Measurements from ENCODE around the gene DIABLO. TPM values are rescaled to one million over a fixed set of nuclear protein-coding genes. Genes with fewer than 3 reads are reported as not detected.

DIABLO gene
- total RNA-seq, 3 donors from 2014 or later: 48.2 to 71.1 (median 62.3) TPM

- intact Hi-C loops (cut with DNase I; ENCODE audit: low total_unique reads): no loop called here
- no peaks in the 10 kb centered on the region for H3K36me3 ChIP-seq
Measured at GRCh38 chr12:122227341-122227740, 1.5 kb upstream of the DIABLO start.

GRCh38 chr12:122226366-122227125 lies 694 bp upstream of the DIABLO start:
- intact Hi-C loops (cut with DNase I; ENCODE audit: low total_unique reads): no loop called here
- Histone ChIP-seq H3K9me3 (no peaks in the 10 kb centered on the region), H3K36me3 (no peaks in the 10 kb centered on the region), H3K27ac (peak overlapping the region; percentile 11 to 20), H3K4me1 (peaks cover 13 to 15% of the 10 kb centered on the region in 2 donors), H3K27me3 (no peaks in the 10 kb centered on the region), H3K4me3 (peak overlapping the region; percentile 43 to 93 (median 87))
- peak in 1 of 3 donors; percentile 8 for TF ChIP-seq POLR2AphosphoS5 (IDR thresholded peaks at IDR 0.05)
- TF ChIP-seq CTCF (IDR thresholded peaks at IDR 0.05): no peak
- no peak for DNase-seq (ENCODE audit: low spot score in 2 of 2)

More at GRCh38 chr12:122227341-122227740, 1.5 kb upstream of the DIABLO start:
- Histone ChIP-seq H3K27ac (no peak overlapping the region), H3K9me3 (no peaks in the 10 kb centered on the region), H3K4me3 (no peak overlapping the region), H3K4me1 (peaks cover 13 to 15% of the 10 kb centered on the region in 2 donors), H3K27me3 (no peaks in the 10 kb centered on the region)
- TF ChIP-seq CTCF (IDR thresholded peaks at IDR 0.05): no peak
- no peak for TF ChIP-seq POLR2A (IDR thresholded peaks at IDR 0.05)
- no peak for TF ChIP-seq POLR2AphosphoS5 (IDR thresholded peaks at IDR 0.05)
- DNase-seq (ENCODE audit: low spot score in 2 of 2): no peak

- Histone ChIP-seq H3K27ac (no peak overlapping the region), H3K4me1 (no peaks in the 10 kb centered on the region), H3K4me3 (no peak overlapping the region), H3K27me3 (no peaks in the 10 kb centered on the region), H3K36me3 (no peaks in the 10 kb centered on the region), H3K9me3 (no peaks in the 10 kb centered on the region)
- intact Hi-C loops (cut with DNase I; ENCODE audit: low total_unique reads): no loop called here
- TF ChIP-seq POLR2A (IDR thresholded peaks at IDR 0.05): no peak
- no peak for TF ChIP-seq POLR2AphosphoS5 (IDR thresholded peaks at IDR 0.05)
- TF ChIP-seq CTCF (IDR thresholded peaks at IDR 0.05): no peak
- no peak for DNase-seq (ENCODE audit: low spot score in 2 of 2)
Measured at GRCh38 chr12:122216445-122216844, 9.4 kb downstream of the DIABLO start.

GRCh38 chr12:122215771-122216170 lies 10.1 kb downstream of the DIABLO start:
- TF ChIP-seq POLR2A (IDR thresholded peaks at IDR 0.05) (no peak), POLR2AphosphoS5 (IDR thresholded peaks at IDR 0.05) (no peak), CTCF (IDR thresholded peaks at IDR 0.05) (no peak)
- intact Hi-C loops (cut with DNase I; ENCODE audit: low total_unique reads): no loop called here
- H3K4me1 ChIP-seq: no peaks in the 10 kb centered on the region
- no peak overlapping the region for H3K4me3 ChIP-seq
- no peak overlapping the region for H3K27ac ChIP-seq
- DNase-seq (ENCODE audit: low spot score in 2 of 2): no peak
- no peaks in the 10 kb centered on the region for H3K9me3 ChIP-seq
- no peaks in the 10 kb centered on the region for H3K36me3 ChIP-seq
- H3K27me3 ChIP-seq: no peaks in the 10 kb centered on the region

- intact Hi-C loops (cut with DNase I; ENCODE audit: low total_unique reads): no loop called here
Measured at GRCh38 chr12:122208073-122208820, 17.6 kb downstream of the DIABLO start.

More at GRCh38 chr12:122208073-122208820, 17.6 kb downstream of the DIABLO start:
- Histone ChIP-seq H3K27me3 (no peaks in the 10 kb centered on the region), H3K4me3 (no peak overlapping the region), H3K27ac (no peak overlapping the region), H3K36me3 (peaks cover 8% of the 10 kb centered on the region), H3K4me1 (peaks cover 0 to 8% of the 10 kb centered on the region in 2 donors), H3K9me3 (no peaks in the 10 kb centered on the region)
- no peak for DNase-seq (ENCODE audit: low spot score in 2 of 2)
- TF ChIP-seq CTCF (IDR thresholded peaks at IDR 0.05): no peak
- TF ChIP-seq POLR2A (IDR thresholded peaks at IDR 0.05): no peak
- TF ChIP-seq POLR2AphosphoS5 (IDR thresholded peaks at IDR 0.05): no peak
